ENCODE measurements around the gene PGM3.

Gene PGM3

DNA sequence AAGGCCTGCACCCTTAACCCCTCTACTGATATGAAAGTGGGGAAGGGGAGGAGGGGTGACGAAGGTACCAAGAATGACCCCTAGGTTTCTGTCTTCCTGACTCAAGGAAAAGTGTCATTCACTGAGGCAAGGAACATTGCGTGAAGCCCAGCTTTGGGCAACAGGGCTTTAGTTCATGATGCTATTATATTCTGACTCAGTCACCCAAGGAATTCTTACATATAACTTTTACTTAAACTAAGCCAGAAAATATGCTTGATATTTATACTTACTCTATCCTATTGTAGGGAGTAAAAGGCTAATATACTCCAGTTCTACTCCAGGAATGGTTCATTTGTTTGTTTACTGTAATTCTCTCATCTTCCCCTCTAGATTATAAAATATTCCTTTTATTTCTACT lies 65.1 kb downstream of the PGM3 start:
- no peak for DNase-seq (ENCODE audit: low spot score)
- in situ Hi-C loops (cut with MboI; ENCODE audit: low pct_unique_long_range_greater_than_20kb, low sequenced_read_pairs, unreplicated experiment), result no loop called here
- TF ChIP-seq, protein P1, sequence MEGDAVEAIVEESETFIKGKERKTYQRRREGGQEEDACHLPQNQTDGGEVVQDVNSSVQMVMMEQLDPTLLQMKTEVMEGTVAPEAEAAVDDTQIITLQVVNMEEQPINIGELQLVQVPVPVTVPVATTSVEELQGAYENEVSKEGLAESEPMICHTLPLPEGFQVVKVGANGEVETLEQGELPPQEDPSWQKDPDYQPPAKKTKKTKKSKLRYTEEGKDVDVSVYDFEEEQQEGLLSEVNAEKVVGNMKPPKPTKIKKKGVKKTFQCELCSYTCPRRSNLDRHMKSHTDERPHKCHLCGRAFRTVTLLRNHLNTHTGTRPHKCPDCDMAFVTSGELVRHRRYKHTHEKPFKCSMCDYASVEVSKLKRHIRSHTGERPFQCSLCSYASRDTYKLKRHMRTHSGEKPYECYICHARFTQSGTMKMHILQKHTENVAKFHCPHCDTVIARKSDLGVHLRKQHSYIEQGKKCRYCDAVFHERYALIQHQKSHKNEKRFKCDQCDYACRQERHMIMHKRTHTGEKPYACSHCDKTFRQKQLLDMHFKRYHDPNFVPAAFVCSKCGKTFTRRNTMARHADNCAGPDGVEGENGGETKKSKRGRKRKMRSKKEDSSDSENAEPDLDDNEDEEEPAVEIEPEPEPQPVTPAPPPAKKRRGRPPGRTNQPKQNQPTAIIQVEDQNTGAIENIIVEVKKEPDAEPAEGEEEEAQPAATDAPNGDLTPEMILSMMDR (IDR thresholded peaks at IDR 0.05; ENCODE audit: extremely low read depth, insufficient read depth, missing control alignments), result no peak

DNA sequence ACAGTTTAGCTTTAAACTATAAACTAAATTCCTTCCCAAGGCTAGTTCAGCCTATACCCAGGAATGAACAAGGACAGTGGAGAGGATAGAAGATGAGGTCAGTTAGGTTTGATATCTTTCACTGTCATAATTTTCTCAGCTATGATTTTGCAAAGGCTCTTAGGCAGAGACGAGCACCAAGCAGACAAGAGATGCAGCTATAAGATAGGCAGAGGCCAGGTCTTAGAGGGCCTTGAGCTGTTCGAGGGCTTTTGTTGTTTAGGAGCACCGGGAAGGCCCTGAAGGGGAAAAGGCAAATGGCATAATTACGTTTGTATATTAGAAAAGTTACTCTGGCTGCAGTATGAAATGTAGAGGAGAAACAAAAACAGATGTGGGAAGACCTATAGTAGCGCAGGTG lies 65.8 kb downstream of the PGM3 start:
- in situ Hi-C loops (cut with MboI; ENCODE audit: low pct_unique_long_range_greater_than_20kb, low sequenced_read_pairs, unreplicated experiment), result no loop called here
- no peak for DNase-seq (ENCODE audit: low spot score)
- TF ChIP-seq, protein P1 (IDR thresholded peaks at IDR 0.05; ENCODE audit: extremely low read depth, insufficient read depth, missing control alignments), result no peak

DNA sequence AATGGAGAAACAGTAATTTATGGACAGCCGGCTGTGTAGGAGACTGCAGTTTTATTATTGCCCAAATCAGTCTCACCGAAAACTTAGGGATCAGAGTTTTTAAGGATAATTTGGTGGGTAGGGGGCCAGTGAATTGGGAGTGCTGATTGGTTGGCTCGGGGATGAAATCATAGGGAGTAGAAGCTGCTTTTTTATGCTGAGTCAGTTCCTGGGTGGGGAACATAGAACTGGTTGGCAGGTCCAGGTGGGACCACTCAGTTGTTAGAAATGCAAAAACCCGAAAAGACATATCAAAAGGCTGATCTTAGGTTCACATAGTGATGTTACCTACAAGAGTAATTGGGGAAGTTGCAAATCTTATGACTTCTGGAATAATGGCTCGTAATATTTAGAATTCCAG lies 66.3 kb downstream of the PGM3 start:
- in situ Hi-C loops (cut with MboI; ENCODE audit: low pct_unique_long_range_greater_than_20kb, low sequenced_read_pairs, unreplicated experiment), result no loop called here
- DNase-seq (ENCODE audit: low spot score), result no peak
- TF ChIP-seq, protein P1 (IDR thresholded peaks at IDR 0.05; ENCODE audit: extremely low read depth, insufficient read depth, missing control alignments), result no peak

DNA sequence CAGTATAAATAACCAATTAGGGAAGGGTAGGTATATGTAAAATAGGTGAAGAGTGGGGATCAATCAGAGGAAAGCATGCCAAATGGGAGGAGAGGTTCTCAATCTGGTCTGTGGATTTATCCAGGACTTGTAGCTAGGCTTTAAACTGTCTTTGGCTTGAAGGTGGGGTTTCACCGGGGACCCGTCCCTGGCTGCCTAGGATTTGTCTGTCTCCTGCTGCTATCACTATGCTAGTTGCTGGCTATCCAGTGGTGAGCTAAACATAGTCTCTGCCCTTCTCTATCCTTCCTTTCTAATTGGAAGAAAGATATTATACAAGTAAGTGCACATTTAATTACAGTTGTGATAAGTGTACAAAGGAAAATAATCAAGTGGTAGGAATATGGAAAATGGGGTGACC lies 66.8 kb downstream of the PGM3 start:
- TF ChIP-seq, protein P1 (IDR thresholded peaks at IDR 0.05; ENCODE audit: extremely low read depth, insufficient read depth, missing control alignments), result no peak
- DNase-seq (ENCODE audit: low spot score), result no peak
- in situ Hi-C loops (cut with MboI; ENCODE audit: low pct_unique_long_range_greater_than_20kb, low sequenced_read_pairs, unreplicated experiment), result no loop called here

DNA sequence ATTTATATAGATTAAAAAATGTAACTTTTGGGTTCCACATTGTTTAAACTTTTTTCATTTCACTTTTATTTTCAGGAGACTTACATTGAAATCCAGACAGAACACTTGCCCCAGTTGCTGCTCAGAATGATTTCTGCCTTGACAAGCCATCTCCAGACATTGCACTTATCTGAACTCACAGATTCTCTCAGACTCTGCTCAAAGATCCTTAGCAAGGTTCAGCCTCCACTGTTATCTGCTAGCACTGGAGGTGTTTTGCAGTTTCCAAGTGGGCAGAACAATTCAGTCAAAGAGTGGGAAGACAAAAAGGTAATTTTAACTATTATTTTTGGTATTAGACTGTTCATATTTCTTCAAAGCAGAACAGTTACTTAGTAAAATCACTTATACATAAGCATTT lies 67.6 kb downstream of the PGM3 start:
- DNase-seq (ENCODE audit: low spot score), result no peak
- TF ChIP-seq, protein P1 (IDR thresholded peaks at IDR 0.05; ENCODE audit: extremely low read depth, insufficient read depth, missing control alignments), result no peak
- in situ Hi-C loops (cut with MboI; ENCODE audit: low pct_unique_long_range_greater_than_20kb, low sequenced_read_pairs, unreplicated experiment), result no loop called here

DNA sequence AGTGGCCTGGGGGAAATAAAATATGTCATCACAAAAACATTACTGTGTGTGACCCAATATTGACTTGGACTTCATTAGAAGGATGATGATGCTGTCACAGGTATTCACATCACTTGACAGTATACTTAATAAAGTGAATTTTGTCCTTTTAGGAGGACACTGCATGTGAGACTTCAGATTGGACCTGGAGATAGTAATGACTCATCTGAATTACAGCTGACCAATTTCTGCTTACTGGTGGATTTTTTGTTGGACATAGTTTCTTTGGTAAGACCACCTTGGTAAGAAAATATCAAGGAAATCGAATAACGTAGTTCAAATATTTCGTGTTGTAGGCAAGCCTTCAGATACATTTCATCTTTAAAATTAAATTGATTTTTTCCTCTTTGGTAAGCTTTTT lies 68.5 kb downstream of the PGM3 start:
- DNase-seq (ENCODE audit: low spot score), result no peak
- in situ Hi-C loops (cut with MboI; ENCODE audit: low pct_unique_long_range_greater_than_20kb, low sequenced_read_pairs, unreplicated experiment), result no loop called here
- TF ChIP-seq, protein P1 (IDR thresholded peaks at IDR 0.05; ENCODE audit: extremely low read depth, insufficient read depth, missing control alignments), result no peak

DNA sequence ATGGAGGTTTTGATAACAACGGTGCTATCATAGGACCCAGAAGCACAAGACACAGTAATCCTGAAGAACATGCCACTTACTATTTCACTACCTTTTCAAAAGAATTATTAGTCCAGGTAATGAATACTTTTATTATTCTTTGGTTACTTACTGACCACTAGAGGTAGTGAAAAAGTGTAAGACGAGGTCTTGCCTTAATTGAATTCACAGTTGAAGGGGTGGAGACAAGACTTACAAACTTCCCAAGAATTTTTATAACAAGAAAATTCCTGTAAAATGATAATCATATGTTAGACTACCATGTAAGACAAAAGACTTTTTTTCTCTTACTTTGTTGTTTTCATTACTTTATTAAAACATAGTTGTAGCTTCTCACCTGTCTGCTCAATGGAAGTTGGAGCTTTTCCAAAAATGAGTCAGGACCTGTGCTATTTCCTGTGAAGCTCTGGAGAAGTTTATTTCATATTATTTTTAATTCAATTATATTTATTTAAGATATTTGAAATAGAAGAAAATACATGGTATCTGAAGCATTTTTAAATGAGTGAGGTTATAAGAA lies 73.2 kb downstream of the PGM3 start:
- DNase-seq (ENCODE audit: low spot score), result no peak
- in situ Hi-C loops (cut with MboI; ENCODE audit: low pct_unique_long_range_greater_than_20kb, low sequenced_read_pairs, unreplicated experiment), result no loop called here
- TF ChIP-seq, protein P1 (IDR thresholded peaks at IDR 0.05; ENCODE audit: extremely low read depth, insufficient read depth, missing control alignments), result no peak
